ENCODE data around the gene FTSJ1.

Gene FTSJ1

GRCh38 chrX:48450076-48450475 lies 25.9 kb upstream of the FTSJ1 start:
- Histone ChIP-seq H3K27ac (ENCODE audit: low read length) (no peak overlapping the region), H3K9me2 (replicated peaks; ENCODE audit: insufficient read depth, low read length) (no peaks in the 10 kb centered on the region), H3F3A (ENCODE audit: insufficient read depth, low read length) (no peaks in the 10 kb centered on the region), H3K9ac (ENCODE audit: low read length) (no peak overlapping the region), H3K9me3 (replicated peaks; ENCODE audit: insufficient read depth, low read length) (no peaks in the 10 kb centered on the region), H3K79me2 (ENCODE audit: low read length) (no peaks in the 10 kb centered on the region), H2AFZ (ENCODE audit: low read length) (no peak overlapping the region), H4K20me1 (ENCODE audit: insufficient read depth, low read length) (no peaks in the 10 kb centered on the region), H3K4me3 (ENCODE audit: low read length) (no peak overlapping the region), H3K36me3 (replicated peaks; ENCODE audit: insufficient read depth, low read length) (no peaks in the 10 kb centered on the region), H3K27me3 (replicated peaks; ENCODE audit: insufficient read depth, low read length) (no peaks in the 10 kb centered on the region), H3K4me2 (ENCODE audit: low read depth, low read length) (no peak overlapping the region), H3K4me1 (ENCODE audit: low read length) (no peaks in the 10 kb centered on the region)
- TF ChIP-seq EZH2 (optimal IDR thresholded peaks at IDR 0.05; ENCODE audit: low read depth, low read length) = no peak
- no peak for TF ChIP-seq EZH2phosphoT487 (IDR thresholded peaks at IDR 0.05; ENCODE audit: low read length)
- TF ChIP-seq CTCF (IDR thresholded peaks at IDR 0.05; ENCODE audit: low read length) = no peak
- DNase-seq = no peak

GRCh38 chrX:48451708-48452107 lies 24.3 kb upstream of the FTSJ1 start:
- Histone ChIP-seq H3K4me3 (ENCODE audit: low read length) (no peak overlapping the region), H3F3A (ENCODE audit: insufficient read depth, low read length) (no peaks in the 10 kb centered on the region), H3K4me1 (ENCODE audit: low read length) (no peaks in the 10 kb centered on the region), H3K79me2 (ENCODE audit: low read length) (no peaks in the 10 kb centered on the region), H4K20me1 (ENCODE audit: insufficient read depth, low read length) (no peaks in the 10 kb centered on the region), H3K27ac (ENCODE audit: low read length) (no peak overlapping the region), H3K9me3 (replicated peaks; ENCODE audit: insufficient read depth, low read length) (no peaks in the 10 kb centered on the region), H3K27me3 (replicated peaks; ENCODE audit: insufficient read depth, low read length) (no peaks in the 10 kb centered on the region), H3K4me2 (ENCODE audit: low read depth, low read length) (no peak overlapping the region), H3K36me3 (replicated peaks; ENCODE audit: insufficient read depth, low read length) (no peaks in the 10 kb centered on the region), H2AFZ (ENCODE audit: low read length) (no peak overlapping the region), H3K9ac (ENCODE audit: low read length) (no peak overlapping the region), H3K9me2 (replicated peaks; ENCODE audit: insufficient read depth, low read length) (no peaks in the 10 kb centered on the region)
- no peak for DNase-seq
- TF ChIP-seq CTCF (IDR thresholded peaks at IDR 0.05; ENCODE audit: low read length) (no peak), EZH2 (optimal IDR thresholded peaks at IDR 0.05; ENCODE audit: low read depth, low read length) (no peak), EZH2phosphoT487 (IDR thresholded peaks at IDR 0.05; ENCODE audit: low read length) (no peak)

GRCh38 chrX:48456628-48457331 lies 19.2 kb upstream of the FTSJ1 start:
- no peak overlapping the region for H3K27ac ChIP-seq (ENCODE audit: low read length)
- H4K20me1 ChIP-seq (ENCODE audit: insufficient read depth, low read length) = no peaks in the 10 kb centered on the region
- H3K4me2 ChIP-seq (ENCODE audit: low read depth, low read length) = no peak overlapping the region
- no peaks in the 10 kb centered on the region for H3K79me2 ChIP-seq (ENCODE audit: low read length)
- no peaks in the 10 kb centered on the region for H3K27me3 ChIP-seq (replicated peaks; ENCODE audit: insufficient read depth, low read length)
- H3K4me3 ChIP-seq (ENCODE audit: low read length) = no peak overlapping the region
- H3F3A ChIP-seq (ENCODE audit: insufficient read depth, low read length) = no peaks in the 10 kb centered on the region
- no peaks in the 10 kb centered on the region for H3K36me3 ChIP-seq (replicated peaks; ENCODE audit: insufficient read depth, low read length)
- TF ChIP-seq CTCF (IDR thresholded peaks at IDR 0.05; ENCODE audit: low read length) = no peak
- TF ChIP-seq EZH2 (optimal IDR thresholded peaks at IDR 0.05; ENCODE audit: low read depth, low read length) = no peak
- no peak for TF ChIP-seq EZH2phosphoT487 (IDR thresholded peaks at IDR 0.05; ENCODE audit: low read length)
- H3K9ac ChIP-seq (ENCODE audit: low read length) = no peak overlapping the region
- DNase-seq = no peak
- no peak overlapping the region for H2AFZ ChIP-seq (ENCODE audit: low read length)
- H3K9me3 ChIP-seq (replicated peaks; ENCODE audit: insufficient read depth, low read length) = no peaks in the 10 kb centered on the region
- H3K9me2 ChIP-seq (replicated peaks; ENCODE audit: insufficient read depth, low read length) = no peaks in the 10 kb centered on the region
- H3K4me1 ChIP-seq (ENCODE audit: low read length) = no peaks in the 10 kb centered on the region

All from MM.1S (cell line).